Panc1 (cell line): Measurements from ENCODE around the gene NOTCH4.

ENCODE experiments used
- CTCF ChIP-seq: fragments of 450-650 bp; IDR thresholded peaks from 2 replicates; pipeline ENCODE4 v1.5.1; 2017; ENCODE audit warnings: mild to moderate bottlenecking
- REST ChIP-seq, 2 experiments: IDR thresholded peaks; 2 replicates each; pipeline ENCODE4 v1.6.1; 2011 to 2012; ENCODE audit warnings: low read depth in 2 of 2, control low read depth in 1 of 2, low read length in 1 of 2, mild to moderate bottlenecking in 1 of 2, moderate library complexity in 1 of 2; ENCODE audit not compliant: insufficient read depth in 1 of 2

- no peak for TF ChIP-seq CTCF
- no peak for TF ChIP-seq REST (IDR thresholded peaks at IDR 0.05; ENCODE audit: insufficient read depth in 1 of 2, low read depth in 2 of 2, low read length in 1 of 2)
Observed at GRCh38 chr6:32254761-32255198, 30.9 kb upstream of the NOTCH4 start.
